HG02763 (cell line): ENCODE results near the gene GBA2.
A peak's percentile ranks its signal among the peaks of the same experiment; 100 is the strongest.

Experiments
- ATAC-seq: cut with Tn5 transposase; IDR thresholded peaks from one replicate; pipeline ENCODE4 v1.9.1; 2021; ENCODE audit warnings: mild to moderate bottlenecking, moderate library complexity; ENCODE audit not compliant: unreplicated experiment

The GBA2 gene

GRCh38 chr9:35766997-35767396 lies 18.0 kb upstream of the GBA2 start:
- ATAC-seq = no peak

- ATAC-seq = no peak
Measured at GRCh38 chr9:35763803-35764202, 14.8 kb upstream of the GBA2 start.

- no peak for ATAC-seq
Measured at GRCh38 chr9:35763181-35763580, 14.2 kb upstream of the GBA2 start.

DNA sequence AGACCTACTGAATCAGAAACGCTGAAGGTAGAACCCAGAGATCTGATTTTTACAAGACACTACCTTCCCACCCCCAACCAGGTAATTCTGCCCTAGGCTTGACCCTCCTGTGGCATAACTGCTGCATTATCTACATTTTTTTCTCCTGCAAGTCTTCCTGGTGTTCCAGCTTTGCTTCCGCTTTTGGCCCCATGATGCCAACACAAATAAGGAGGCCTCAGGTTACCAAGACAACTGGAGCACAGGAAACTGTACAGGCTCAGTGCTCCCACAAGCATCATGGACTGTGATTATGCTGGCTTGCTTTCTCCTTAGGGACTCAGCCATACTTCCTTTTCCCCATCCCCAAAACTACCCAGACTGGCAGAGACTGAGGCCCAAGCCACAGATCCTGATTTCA lies 11.6 kb upstream of the GBA2 start:
- no peak for ATAC-seq

GRCh38 chr9:35759795-35760194 lies 10.8 kb upstream of the GBA2 start:
- ATAC-seq = no peak

DNA sequence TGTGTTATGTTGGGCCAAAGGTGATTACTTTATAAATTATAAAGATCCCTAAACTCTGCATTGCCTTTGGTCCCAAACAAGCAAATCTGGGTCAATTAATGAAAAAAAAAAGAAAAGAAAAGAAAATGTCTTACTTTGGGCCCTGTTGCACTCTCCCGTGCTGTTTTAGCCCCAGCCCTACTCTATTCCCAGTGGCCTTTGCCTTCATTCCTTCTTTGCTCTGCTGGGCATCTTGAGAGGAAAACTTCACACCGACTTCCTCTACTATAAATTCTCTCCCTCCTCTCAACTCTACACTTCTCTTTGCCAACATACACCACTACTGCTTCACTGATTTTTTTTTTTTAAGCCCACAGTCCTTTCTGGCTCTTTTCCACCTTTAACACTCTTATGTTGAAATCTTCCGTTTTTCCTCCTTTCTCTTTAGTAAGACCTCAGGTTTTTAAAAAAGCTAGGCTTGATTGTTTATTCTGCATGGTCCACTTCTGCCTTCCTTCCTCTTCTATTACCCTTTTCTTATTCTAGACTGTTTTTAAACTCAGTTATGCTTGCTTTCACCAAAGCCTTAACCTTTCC lies 9.5 kb upstream of the GBA2 start:
- ATAC-seq = no peak

DNA sequence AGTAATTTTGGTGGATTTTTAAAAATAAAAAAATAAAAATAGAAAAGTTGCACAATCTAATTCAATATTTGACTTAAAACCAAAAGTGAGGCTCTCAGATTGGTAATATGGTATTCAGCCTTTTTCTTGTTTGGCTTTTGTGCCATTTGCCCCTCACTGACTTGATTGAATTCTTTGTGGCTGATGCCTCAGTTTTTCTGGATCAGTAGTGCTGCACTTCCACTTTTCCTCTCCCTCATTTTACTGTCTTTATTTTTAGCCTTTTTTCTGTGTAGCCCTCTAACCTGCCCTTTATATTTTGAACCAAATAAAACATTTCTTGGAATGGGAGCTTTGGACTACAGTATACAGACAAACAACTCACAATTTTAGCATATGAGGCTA lies 8.9 kb upstream of the GBA2 start:
- no peak for ATAC-seq

DNA sequence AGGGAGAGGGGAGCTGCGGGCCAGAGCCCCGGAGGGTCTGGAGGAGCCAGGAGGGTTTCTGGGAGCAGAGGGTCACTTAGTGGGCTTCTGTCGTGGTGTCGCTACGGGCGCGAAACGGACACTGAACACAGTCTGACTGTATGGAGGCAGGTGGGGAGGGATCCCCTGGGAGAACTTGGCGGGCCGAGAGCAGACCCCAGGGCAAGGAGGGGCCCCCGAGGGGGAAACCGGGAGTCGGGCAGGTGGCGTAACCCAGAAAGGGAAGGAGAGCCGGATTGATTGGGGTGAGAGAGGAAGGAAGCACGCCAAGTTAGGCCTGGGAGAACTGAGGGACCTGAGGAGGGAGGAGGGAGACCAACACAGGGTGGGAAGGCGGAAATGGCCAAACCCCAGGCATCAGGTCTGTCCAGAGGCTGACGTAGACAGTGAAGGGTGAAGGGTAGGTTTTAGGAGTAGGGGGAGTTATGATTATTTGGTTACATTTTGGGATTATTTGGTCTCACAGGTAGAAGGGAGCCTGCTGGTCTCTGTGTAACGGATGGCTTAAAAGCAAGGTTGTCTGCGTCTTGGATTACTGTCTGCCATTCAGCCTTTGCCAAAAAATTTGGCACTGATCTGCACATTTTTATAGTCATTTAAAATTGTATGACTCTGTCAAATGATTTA lies 8.3 kb upstream of the GBA2 start:
- peak; percentile 37 for ATAC-seq

GRCh38 chr9:35756275-35757225 lies 7.5 kb upstream of the GBA2 start:
- ATAC-seq = peak; percentile 50

DNA sequence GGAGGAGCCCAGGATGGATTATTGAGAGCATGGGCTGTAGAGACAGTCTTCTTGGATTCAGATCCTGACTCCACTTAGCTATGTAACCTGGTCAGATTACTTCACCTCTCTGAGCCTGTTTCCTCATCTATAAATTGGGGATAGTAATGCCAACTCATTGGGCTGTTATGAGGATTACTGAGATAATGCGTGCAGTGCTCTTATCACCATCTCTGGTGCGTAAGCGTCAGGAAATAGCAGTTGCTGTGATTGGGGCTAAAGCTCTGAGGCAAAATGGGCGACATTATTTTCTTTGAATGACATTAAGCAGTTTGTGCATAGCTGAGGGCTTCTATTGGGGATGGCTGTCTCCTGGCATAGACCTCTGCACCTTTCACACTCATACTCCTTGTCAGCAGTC lies 6.0 kb upstream of the GBA2 start:
- no peak for ATAC-seq

- ATAC-seq = no peak
Measured at GRCh38 chr9:35754264-35754663, 5.2 kb upstream of the GBA2 start, which contains the start of gene MSMP. Gene MSMP, minus strand, starts transcription at chr9:35754276. Its CDS starts 147 bp downstream, at chr9:35754129.

- ATAC-seq = no peak
Measured at GRCh38 chr9:35753466-35753865, 4.4 kb upstream of the GBA2 start.

DNA sequence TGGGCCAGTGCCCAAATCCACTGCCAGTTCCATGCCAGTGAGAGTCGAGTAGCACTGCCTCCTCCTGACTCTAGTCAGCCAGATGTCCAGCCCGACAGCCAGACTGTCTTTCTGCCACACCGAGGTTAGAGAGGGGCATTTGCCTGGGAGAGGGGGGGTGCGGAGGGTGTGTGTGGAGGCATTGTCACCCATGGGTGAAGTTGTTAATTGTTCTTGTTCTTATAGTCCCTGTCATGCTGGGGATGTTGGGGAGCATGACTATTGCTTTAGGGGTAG lies 1.2 kb upstream of the GBA2 start:
- no peak for ATAC-seq

DNA sequence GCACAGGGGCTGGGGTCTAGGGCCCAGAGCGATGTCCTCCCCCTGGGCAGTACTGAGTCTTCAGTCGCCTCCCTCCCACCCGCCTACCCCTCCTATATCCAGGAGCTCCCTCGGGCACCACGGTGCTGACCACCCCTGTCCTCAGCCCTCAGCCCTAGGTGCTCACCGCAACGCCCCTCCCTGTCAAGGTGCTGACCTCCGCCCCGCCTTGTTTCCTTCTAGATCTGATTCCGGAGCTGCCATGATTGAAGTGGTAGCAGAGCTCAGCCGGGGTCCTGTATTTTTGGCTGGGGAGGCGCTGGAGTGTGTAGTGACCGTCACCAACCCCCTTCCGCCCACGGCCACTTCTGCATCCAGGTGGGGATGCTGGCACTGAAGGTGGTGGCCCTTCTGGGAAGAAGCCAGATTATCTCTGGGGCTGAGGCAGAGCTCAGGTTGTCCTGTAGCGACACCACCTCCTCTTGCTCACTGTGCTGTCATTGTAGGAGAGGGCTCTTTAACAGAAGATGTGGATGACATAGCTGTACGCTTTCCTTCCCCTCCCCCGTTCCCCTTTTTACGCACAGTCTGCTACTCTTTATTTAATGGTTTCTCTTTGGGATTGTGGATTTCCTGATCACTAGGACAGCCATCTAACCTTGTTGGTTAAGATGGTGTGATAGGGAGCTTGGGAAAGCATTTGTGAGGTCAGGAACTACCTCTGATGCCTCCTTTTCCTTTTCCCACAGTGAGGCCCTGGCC lies 657 bp upstream of the GBA2 start:
- peak; percentile 15 for ATAC-seq

GRCh38 chr9:35748242-35748857 lies 678 bp downstream of the GBA2 start:
- no peak for ATAC-seq

GRCh38 chr9:35746583-35746982 lies 2.4 kb downstream of the GBA2 start:
- no peak for ATAC-seq

- ATAC-seq = no peak
Measured at GRCh38 chr9:35745569-35745968, 3.5 kb downstream of the GBA2 start.

- no peak for ATAC-seq
Measured at GRCh38 chr9:35743880-35744518, 5.0 kb downstream of the GBA2 start.

DNA sequence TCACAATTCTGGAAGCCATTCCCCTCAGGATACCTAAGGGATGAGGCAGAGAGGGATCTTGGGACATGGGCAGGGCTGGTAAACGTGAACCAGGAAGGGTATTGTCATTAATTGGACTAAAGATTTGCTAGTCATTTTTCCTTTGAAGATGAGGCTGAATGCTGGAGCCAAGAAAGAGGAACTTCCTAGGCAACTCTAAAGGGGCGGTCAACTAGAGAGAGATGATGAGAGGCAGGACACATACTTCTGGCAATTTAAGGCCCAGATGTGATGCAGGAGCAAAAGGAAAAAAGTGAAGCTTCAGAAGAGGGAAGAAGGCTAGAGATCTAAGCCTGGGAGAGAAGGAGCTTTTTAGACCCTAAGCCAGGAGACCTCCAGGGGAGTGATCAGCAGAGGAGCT lies 5.6 kb downstream of the GBA2 start:
- no peak for ATAC-seq

DNA sequence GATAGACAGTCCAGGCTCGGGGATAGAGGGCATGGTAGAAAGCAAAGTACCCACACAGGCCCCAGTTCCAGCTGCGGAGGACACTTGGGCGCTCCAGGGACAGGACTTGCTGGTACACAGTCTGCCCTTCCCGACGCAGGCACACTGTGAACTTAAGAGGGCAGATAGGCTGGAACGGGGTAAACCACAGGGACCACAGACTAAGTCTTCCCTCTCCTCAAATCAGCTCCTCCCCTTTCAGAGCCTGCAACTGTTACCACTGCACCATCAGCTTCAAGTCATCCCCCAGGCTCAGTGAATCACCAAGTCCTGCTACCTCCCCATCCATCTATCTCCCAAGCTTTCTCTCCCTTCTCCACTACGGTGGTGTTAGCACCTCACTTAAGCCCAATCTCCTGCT lies 7.3 kb downstream of the GBA2 start:
- ATAC-seq = no peak
